ENCODE results near the gene SYCE3. TPM values are rescaled to one million over a fixed set of nuclear protein-coding genes. Genes with fewer than 3 reads are reported as not detected.

The SYCE3 gene
- total and polyA plus RNA-seq, 9 of the 15 experiments (the other 6 are each of a cell fraction or from before 2014, with no cell fraction given): 0.56 TPM; not detected in 8

GRCh38 chr22:50579752-50580151 is 17.0 kb upstream of the SYCE3 start:
- H3K27ac ChIP-seq (ENCODE audit: extremely low read depth, low read depth, low read length): no peak overlapping the region
- no peaks in the 10 kb centered on the region for H3K27me3 ChIP-seq (ENCODE audit: control insufficient read depth in 2 of 2, insufficient read depth in 2 of 2, low read length in 2 of 2)
- H4K20me1 ChIP-seq (replicated peaks; ENCODE audit: control insufficient read depth, insufficient read depth, low read length): no peaks in the 10 kb centered on the region
- ChIA-PET CTCF (ENCODE audit: low intra/inter-chr PET ratio) (no interaction called here), POLR2A (no interaction called here)
- H3K9me3 ChIP-seq (replicated peaks; ENCODE audit: control insufficient read depth, insufficient read depth, low read depth, low read length): no peaks in the 10 kb centered on the region
- H3K4me3 ChIP-seq: no peak overlapping the region
- 83% methylated on average over 3 of the region's 4 CpGs for WGBS (ENCODE audit: insufficient coverage, low coverage, missing lambda C conversion rate)
- FAIRE-seq (no peak), ATAC-seq (no peak), DNase-seq (ENCODE audit: extremely low read depth in 1 of 4, low spot score in 3 of 4) (no peak)
- H3K4me1 ChIP-seq (replicated peaks in 1 of 2; ENCODE audit: control insufficient read depth in 2 of 2, insufficient read depth in 2 of 2, low read length in 2 of 2): peaks cover 8 to 31% of the 10 kb centered on the region in 2 experiments; a peak in 3 of 5 replicates
- TF ChIP-seq NELFE (IDR thresholded peaks at IDR 0.05; ENCODE audit: insufficient read depth, insufficient read length): no peak
- no peak for TF ChIP-seq ZBTB26 (CRISPR knock-in tag; IDR thresholded peaks at IDR 0.05)
- TF ChIP-seq ZNF77 (CRISPR knock-in tag; IDR thresholded peaks at IDR 0.05): no peak
- no peak for TF ChIP-seq ZKSCAN3 (CRISPR knock-in tag; IDR thresholded peaks at IDR 0.05)
- no peak for TF ChIP-seq TAF15 (IDR thresholded peaks at IDR 0.05; ENCODE audit: low read depth, low read length)
- TF ChIP-seq ESRRB (CRISPR knock-in tag; IDR thresholded peaks at IDR 0.05; ENCODE audit: borderline replicate concordance): no peak
- TF ChIP-seq ZNF561 (CRISPR knock-in tag; conservative IDR thresholded peaks at IDR 0.05): no peak
- no peak for TF ChIP-seq XRCC3 (IDR thresholded peaks at IDR 0.05)
- TF ChIP-seq CEBPB (tag; IDR thresholded peaks at IDR 0.05): no peak
- TF ChIP-seq FUS (optimal IDR thresholded peaks at IDR 0.05; ENCODE audit: low read depth, low read length): no peak
- no peak for TF ChIP-seq PURB (CRISPR knock-in tag; IDR thresholded peaks at IDR 0.05; ENCODE audit: low read depth)
- no peak for TF ChIP-seq TCF7L2 (IDR thresholded peaks at IDR 0.05; ENCODE audit: low read depth, low read length)
- no peak for TF ChIP-seq HNRNPLL (IDR thresholded peaks at IDR 0.05; ENCODE audit: low read depth, low read length, poor library complexity, severe bottlenecking)
- no peaks in the 10 kb centered on the region for H3K9me1 ChIP-seq (ENCODE audit: control insufficient read depth, insufficient read depth, low read length)
- in situ Hi-C loops (cut with MboI): loop anchor here (5.0 kb wide), 1 partner anchor 33 kb away; no protein-coding TSS in a partner anchor
- no TSS peak for BruUV-seq (replicated peaks)
- H3K9ac ChIP-seq (ENCODE audit: insufficient read depth in 1 of 2, low read depth in 2 of 2, low read length in 2 of 2): no peak overlapping the region
- intact Hi-C loops (cut with micrococcal nuclease): no loop called here
- no peaks in the 10 kb centered on the region; the same call in 2 of the 3 replicates for H3K36me3 ChIP-seq (ENCODE audit: control insufficient read depth, insufficient read depth, low read length)
- H3K4me2 ChIP-seq (ENCODE audit: insufficient read depth, low read length): no peak overlapping the region
- H3K79me2 ChIP-seq (ENCODE audit: control insufficient read depth, insufficient read depth, low read length): peaks cover 6% of the 10 kb centered on the region; the same call in 2 of the 3 replicates
- H2AFZ ChIP-seq (ENCODE audit: low read depth, low read length): no peak overlapping the region

Data from K562 (cell line).